T-helper 1 cell treated with Interleukin-12 subunit alpha and Interleukin-12 subunit beta and Interleukin-4 antibody, amounts not matched to agents 30 μg/mL and 1 μg/mL, for 36 hours (primary cell): ENCODE measurements around the gene RNF133.

Experiments
- H3K27ac Mint-ChIP-seq: one replicate; pipeline ENCODE4 v1.8.0; 2021; ENCODE audit warnings: mild to moderate bottlenecking, mixed read lengths
- H3K27me3 Mint-ChIP-seq: one replicate; pipeline ENCODE4 v1.8.0; 2021; ENCODE audit warnings: low read depth, mixed read lengths
- H3K36me3 Mint-ChIP-seq: one replicate; pipeline ENCODE4 v1.8.0; 2021; ENCODE audit warnings: low read depth, mixed read lengths
- H3K4me1 Mint-ChIP-seq: one replicate; pipeline ENCODE4 v1.8.0; 2021; ENCODE audit warnings: low read depth, mixed read lengths
- H3K4me3 Mint-ChIP-seq: one replicate; pipeline ENCODE4 v1.8.0; 2021; ENCODE audit warnings: mild to moderate bottlenecking, moderate library complexity, mixed read lengths
- H3K9me3 Mint-ChIP-seq: one replicate; pipeline ENCODE4 v1.8.0; 2021; ENCODE audit warnings: mixed read lengths

Gene RNF133, protein sequence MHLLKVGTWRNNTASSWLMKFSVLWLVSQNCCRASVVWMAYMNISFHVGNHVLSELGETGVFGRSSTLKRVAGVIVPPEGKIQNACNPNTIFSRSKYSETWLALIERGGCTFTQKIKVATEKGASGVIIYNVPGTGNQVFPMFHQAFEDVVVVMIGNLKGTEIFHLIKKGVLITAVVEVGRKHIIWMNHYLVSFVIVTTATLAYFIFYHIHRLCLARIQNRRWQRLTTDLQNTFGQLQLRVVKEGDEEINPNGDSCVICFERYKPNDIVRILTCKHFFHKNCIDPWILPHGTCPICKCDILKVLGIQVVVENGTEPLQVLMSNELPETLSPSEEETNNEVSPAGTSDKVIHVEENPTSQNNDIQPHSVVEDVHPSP

DNA sequence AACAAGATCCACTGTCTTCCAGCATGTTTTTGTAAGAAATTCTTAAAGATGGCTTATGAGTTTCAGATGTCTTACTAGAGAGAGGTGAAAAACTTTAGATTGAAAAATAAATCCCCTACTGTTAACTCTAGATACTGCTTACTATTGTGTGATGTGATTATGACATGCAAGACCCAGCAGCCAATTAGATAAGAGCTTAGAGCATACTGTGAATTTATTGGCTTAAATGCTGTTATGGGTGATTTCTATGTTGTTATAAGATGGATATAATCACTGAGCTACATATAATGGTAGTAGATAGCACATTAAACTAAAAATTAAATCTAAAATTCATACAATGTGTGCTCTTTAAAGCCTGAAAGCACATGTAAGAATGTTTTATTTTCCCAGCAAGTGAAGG lies at the start of gene RNF133:
Gene RNF133 (minus strand): TSS at position 101 of the 400 bp plus-strand sequence. CDS start 199 bp downstream, outside the sequence.
- Mint-ChIP-seq H3K9me3 (peaks cover 9% of the 10 kb centered on the region), H3K27me3 (no peaks in the 10 kb centered on the region), H3K36me3 (no peaks in the 10 kb centered on the region), H3K27ac (no peak within 1 kb of the TSS), H3K4me3 (no peak within 1 kb of the TSS), H3K4me1 (no peaks in the 10 kb centered on the region)

DNA sequence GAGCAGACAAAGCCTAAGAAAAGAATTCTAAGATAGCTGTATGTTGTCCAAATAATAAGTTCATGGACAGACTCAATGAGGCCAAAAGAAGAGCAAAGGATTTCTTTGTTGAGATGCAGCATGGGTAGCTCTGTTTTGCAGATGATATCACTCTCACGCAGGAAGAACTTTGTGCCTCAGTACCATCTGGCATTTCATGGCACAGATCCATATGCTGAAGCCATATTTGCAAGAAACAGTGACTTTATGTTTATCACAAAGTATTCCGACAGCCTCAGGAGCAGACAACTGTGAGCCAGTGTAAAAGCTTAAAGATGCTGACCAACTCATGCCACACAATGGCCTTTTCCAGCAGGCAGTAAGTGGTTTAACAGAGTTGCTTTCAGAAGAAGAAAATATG lies 49.3 kb upstream of the RNF133 start:
- H3K4me3 Mint-ChIP-seq = no peak overlapping the region
- H3K27ac Mint-ChIP-seq = no peak overlapping the region
- H3K9me3 Mint-ChIP-seq = peaks cover 3% of the 10 kb centered on the region

DNA sequence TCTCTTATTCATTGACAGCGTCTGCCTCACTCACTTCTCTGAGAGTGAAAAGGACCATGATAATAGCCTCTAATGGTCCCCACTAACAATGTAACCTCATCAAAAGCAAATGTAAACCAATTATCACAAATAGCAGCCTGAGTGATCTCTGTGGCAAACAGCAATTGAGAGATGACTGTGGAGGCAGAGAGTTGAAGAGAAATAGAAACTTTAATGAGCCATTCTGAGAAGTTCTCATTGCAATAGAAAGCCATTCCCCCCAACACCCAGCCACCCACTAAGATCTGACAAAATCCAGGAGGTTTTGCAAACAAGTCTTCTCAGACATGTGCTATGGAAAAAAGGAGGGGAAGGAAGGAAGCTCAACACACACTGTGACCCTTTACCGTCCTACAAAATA lies 48.0 kb upstream of the RNF133 start:
- H3K27ac Mint-ChIP-seq = no peak overlapping the region
- no peaks in the 10 kb centered on the region for H3K27me3 Mint-ChIP-seq
- H3K36me3 Mint-ChIP-seq = no peaks in the 10 kb centered on the region
- peaks cover 3% of the 10 kb centered on the region for H3K9me3 Mint-ChIP-seq
- H3K4me1 Mint-ChIP-seq = no peaks in the 10 kb centered on the region
- H3K4me3 Mint-ChIP-seq = no peak overlapping the region

More for the DNA sequence above, 49.3 kb upstream of the RNF133 start:
- Mint-ChIP-seq H3K36me3 (no peaks in the 10 kb centered on the region), H3K4me1 (no peaks in the 10 kb centered on the region), H3K27me3 (no peaks in the 10 kb centered on the region)

DNA sequence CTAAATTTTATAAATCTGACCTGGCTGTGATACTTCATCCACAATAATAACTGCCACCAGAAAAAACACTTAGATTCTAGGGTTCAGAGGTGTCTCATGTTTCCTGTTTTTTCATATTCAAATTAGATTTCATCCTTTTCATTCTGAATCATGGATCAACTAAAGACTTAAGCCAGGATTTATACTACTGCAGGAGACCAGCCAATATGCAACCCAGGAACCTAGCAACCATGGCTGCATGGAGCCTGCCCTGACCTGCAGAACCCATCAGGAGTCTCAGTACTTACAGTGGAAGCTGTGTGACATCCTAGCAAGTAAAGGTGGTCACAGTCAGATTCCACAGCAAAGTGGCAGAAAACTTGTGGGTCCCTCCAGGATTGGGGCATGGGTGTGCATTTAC lies 44.3 kb upstream of the RNF133 start:
- no peak overlapping the region for H3K27ac Mint-ChIP-seq
- no peaks in the 10 kb centered on the region for H3K27me3 Mint-ChIP-seq
- H3K36me3 Mint-ChIP-seq = no peaks in the 10 kb centered on the region
- peaks cover 3% of the 10 kb centered on the region for H3K9me3 Mint-ChIP-seq
- H3K4me3 Mint-ChIP-seq = no peak overlapping the region
- H3K4me1 Mint-ChIP-seq = no peaks in the 10 kb centered on the region

DNA sequence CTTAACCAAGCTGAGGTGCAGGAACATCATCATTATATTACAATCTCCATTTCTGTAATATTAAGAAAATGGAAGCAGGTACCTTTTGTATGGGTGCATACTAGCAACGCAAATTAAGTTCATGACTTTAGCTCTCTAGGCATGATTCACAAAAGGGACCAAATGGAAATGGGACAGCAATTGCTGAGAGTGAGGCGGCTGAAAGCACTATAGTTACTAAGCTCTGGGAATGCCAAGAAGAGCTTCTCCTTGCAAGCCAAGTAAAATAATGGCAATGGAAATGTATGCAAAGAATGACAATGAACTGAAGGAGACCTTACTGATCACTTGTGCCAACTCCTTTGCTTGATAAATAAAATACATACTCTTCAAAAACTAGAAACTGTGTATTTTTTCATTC lies 40.0 kb upstream of the RNF133 start:
- Mint-ChIP-seq H3K4me3 (no peak overlapping the region), H3K36me3 (no peaks in the 10 kb centered on the region), H3K9me3 (no peaks in the 10 kb centered on the region), H3K27ac (no peak overlapping the region), H3K27me3 (no peaks in the 10 kb centered on the region), H3K4me1 (no peaks in the 10 kb centered on the region)

DNA sequence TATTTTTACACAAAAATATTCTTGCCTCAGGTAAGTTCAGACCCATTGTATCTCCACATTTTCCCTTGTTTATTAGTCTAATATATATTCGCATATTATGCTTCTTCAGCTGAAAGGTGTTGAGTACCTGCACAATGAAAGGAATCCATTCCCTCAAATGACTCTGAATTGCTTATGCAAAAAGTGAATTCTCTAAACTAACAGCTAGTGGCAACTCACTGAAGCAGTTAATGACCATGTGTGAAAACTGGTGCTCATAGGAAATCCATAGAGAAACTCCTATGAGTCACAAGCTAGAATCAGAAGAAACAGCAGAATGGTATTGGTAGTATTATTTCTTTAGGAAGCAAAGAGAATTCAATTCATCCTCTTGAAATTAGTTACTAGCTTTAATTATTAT lies 37.3 kb upstream of the RNF133 start:
- H3K27ac Mint-ChIP-seq = no peak overlapping the region
- H3K36me3 Mint-ChIP-seq = no peaks in the 10 kb centered on the region
- H3K27me3 Mint-ChIP-seq = no peaks in the 10 kb centered on the region
- H3K9me3 Mint-ChIP-seq = no peaks in the 10 kb centered on the region
- H3K4me3 Mint-ChIP-seq = no peak overlapping the region
- no peaks in the 10 kb centered on the region for H3K4me1 Mint-ChIP-seq

DNA sequence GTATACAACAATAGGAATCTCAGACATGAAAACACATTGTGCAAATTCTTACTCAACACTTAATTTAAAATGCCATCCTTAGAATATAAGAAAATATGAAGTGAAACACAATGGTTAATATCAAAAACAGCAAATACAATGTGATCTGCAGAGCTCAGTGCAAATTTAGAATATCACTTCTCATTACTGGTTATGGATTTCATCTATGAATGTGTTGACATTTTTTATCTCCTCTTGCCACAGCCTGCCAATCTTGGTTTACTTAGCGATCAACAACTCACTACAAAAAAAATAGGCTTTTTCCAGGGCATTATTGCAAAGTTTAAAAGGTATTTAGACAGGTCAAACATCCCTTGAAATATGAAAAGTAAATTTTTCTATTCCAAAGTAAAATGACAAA lies 28.8 kb upstream of the RNF133 start:
- no peak overlapping the region for H3K27ac Mint-ChIP-seq
- H3K27me3 Mint-ChIP-seq = no peaks in the 10 kb centered on the region
- no peaks in the 10 kb centered on the region for H3K4me1 Mint-ChIP-seq
- H3K4me3 Mint-ChIP-seq = no peak overlapping the region
- no peaks in the 10 kb centered on the region for H3K9me3 Mint-ChIP-seq
- H3K36me3 Mint-ChIP-seq = no peaks in the 10 kb centered on the region

DNA sequence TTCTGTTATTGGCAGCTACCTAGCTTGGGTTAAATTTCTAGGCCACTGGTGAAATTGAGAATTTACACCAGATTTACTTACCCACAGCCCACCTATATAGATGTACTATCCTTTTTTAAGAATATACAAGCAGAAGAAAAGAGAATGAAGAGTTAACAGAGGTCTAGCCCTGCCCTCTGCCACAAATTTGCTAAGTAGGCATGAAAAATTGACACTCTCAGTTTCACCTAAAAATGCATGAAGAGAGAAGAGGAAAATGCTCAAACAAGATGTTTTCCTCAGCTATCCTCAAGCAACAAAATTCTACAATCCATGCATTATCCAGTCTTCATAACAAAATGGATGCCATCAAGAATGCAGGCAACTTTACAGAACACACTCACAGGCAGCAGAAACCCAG lies 28.4 kb upstream of the RNF133 start:
- H3K4me3 Mint-ChIP-seq = no peak overlapping the region
- no peaks in the 10 kb centered on the region for H3K4me1 Mint-ChIP-seq
- no peaks in the 10 kb centered on the region for H3K36me3 Mint-ChIP-seq
- H3K27ac Mint-ChIP-seq = no peak overlapping the region
- H3K27me3 Mint-ChIP-seq = no peaks in the 10 kb centered on the region
- no peaks in the 10 kb centered on the region for H3K9me3 Mint-ChIP-seq

DNA sequence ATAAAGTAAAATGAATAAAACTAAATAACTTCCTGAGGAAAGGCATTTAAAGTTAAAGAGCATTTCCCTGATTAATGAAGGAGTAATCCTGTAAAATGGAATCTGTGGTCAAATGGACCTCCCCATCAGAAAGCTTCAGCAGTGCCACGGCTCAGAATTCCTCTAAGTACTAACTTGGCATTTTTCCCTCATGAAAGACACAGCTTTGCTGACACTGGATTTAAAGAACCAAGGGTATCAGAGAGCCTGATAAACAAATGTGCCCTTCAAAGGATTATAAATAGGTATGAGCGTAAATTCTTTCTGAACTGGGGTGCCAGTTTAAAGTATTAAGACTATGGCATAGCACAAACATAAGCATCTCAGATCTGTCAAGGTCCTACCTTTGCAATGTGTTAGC lies 28.0 kb upstream of the RNF133 start:
- Mint-ChIP-seq H3K36me3 (no peaks in the 10 kb centered on the region), H3K27ac (no peak overlapping the region), H3K9me3 (no peaks in the 10 kb centered on the region)

DNA sequence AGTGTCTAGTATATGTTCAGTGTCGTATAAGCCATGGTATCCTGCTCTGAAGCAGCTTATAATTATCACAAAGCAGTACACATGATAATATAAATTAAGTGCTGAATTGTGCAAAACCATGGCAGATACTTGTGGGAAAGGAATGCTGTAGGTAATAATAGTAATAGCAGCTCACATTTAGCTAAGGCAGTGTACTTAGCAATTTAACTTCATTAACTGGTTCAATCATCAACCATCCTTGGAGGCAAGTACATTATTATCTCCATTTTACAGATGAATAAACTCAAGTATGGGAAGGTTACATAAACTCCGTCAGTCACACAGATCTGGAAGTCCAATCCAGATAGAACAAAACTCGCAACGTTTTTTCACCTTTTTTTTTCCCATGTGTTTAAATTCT lies 25.4 kb upstream of the RNF133 start:
- no peaks in the 10 kb centered on the region for H3K4me1 Mint-ChIP-seq
- H3K4me3 Mint-ChIP-seq = no peak overlapping the region
- peaks cover 5% of the 10 kb centered on the region for H3K9me3 Mint-ChIP-seq
- no peak overlapping the region for H3K27ac Mint-ChIP-seq
- H3K36me3 Mint-ChIP-seq = no peaks in the 10 kb centered on the region
- no peaks in the 10 kb centered on the region for H3K27me3 Mint-ChIP-seq

More for the DNA sequence above, 28.0 kb upstream of the RNF133 start:
- H3K4me3 Mint-ChIP-seq = no peak overlapping the region
- H3K4me1 Mint-ChIP-seq = no peaks in the 10 kb centered on the region
- H3K27me3 Mint-ChIP-seq = no peaks in the 10 kb centered on the region

DNA sequence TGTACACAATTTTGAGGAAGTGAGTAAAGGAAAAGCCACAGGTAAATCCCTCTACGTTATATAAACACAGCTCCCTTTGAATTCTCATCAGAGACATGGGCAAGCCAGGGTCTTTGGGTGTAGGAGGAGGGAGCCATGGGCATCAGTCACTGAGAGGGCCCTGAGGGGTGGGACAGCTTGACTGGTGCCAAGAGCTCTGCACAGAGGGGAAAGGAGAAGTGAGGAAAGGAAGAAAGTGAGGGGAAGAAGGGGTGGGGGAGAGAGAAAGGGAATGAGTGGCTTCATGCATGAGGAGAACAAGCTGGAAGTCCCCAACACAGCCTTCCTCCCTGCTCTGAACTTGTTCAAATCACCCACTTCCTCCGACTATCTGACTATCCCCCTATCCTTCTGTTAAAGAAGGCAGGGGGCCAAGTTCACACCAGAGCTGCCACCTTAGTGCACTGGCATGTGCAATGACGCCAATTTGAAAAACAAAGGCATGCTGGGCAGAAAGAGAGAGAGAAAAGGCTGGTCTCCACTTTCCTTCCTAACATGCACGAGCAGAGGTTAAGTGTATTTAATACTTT lies 20.2 kb upstream of the RNF133 start:
- no peak overlapping the region for H3K27ac Mint-ChIP-seq
- no peak overlapping the region for H3K4me3 Mint-ChIP-seq
- H3K9me3 Mint-ChIP-seq = peaks cover 5% of the 10 kb centered on the region
- H3K27me3 Mint-ChIP-seq = no peaks in the 10 kb centered on the region
- no peaks in the 10 kb centered on the region for H3K36me3 Mint-ChIP-seq
- H3K4me1 Mint-ChIP-seq = no peaks in the 10 kb centered on the region

DNA sequence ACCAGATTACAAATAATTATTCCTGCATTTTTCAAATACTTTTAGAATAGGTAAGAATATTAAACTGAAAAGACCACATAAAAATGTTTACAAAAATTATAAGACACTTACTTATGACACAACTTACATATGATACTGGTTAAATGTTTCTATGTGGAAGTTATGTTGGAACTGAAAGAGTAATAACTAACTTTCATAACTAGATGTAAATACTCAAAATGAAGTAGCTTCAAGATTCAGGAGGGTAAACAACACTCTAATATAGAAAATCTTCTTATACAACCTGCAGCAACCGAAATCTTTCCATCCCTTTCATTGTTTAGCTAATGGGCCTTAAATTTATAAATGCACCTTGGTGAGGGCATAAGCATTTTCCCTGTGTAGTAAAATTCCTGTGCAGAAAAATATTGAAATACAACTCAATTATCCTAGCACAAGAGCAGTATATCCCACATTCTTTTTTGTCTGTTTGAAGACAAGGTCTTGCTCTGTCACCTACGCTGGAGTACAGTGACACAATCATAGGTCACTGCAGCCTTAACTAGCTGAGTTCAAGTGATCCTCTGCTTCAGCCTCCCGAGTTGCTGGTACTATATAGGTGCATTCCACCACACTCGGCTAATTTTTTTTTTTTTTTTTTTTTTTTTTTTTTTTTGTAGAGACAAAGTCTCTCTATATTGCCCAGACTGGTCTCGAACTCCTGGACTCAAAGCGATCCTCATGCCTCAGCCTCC lies 18.6 kb upstream of the RNF133 start:
- H3K9me3 Mint-ChIP-seq = peaks cover 5% of the 10 kb centered on the region
- no peak overlapping the region for H3K27ac Mint-ChIP-seq
- H3K4me1 Mint-ChIP-seq = no peaks in the 10 kb centered on the region
- H3K27me3 Mint-ChIP-seq = no peaks in the 10 kb centered on the region
- H3K4me3 Mint-ChIP-seq = no peak overlapping the region
- H3K36me3 Mint-ChIP-seq = no peaks in the 10 kb centered on the region

DNA sequence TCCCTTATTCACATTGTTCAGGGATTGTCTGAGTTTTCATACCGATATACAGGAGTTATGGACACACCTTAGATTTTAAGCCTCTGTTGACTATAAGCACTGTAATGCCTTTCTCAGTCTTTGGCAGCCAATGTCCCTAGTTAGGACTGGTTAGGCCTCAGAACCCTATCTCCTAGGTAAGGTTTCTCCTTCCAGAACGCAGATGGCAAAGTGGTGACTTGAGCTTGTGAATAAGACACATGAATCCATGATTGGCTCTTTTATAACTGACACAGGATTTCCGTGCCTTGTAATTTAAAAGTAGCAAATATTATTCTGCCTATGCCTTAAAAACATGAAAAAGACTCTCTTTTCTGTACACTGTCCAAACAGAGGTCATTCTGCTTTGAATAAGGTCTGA lies 16.3 kb upstream of the RNF133 start:
- H3K9me3 Mint-ChIP-seq = no peaks in the 10 kb centered on the region
- no peaks in the 10 kb centered on the region for H3K27me3 Mint-ChIP-seq
- H3K36me3 Mint-ChIP-seq = no peaks in the 10 kb centered on the region
- no peaks in the 10 kb centered on the region for H3K4me1 Mint-ChIP-seq
- no peak overlapping the region for H3K27ac Mint-ChIP-seq
- H3K4me3 Mint-ChIP-seq = no peak overlapping the region

DNA sequence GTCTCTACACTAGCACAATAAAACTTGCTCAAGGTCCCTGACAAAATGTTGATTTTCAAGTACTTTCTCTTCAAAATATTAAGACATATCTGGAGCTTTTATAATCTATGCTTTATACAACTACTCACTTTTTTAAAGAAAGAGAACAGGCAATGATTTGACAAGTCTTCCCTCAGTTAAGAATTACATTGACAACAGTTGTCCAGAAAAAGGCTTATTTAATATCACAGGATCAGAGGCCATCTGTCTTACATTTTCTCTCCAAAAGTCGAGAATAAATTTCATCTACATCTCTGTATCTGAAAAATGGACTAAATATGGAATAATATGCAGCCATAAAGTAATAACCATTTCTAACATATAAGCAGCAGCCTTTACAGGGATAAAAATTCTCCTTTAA lies 12.0 kb upstream of the RNF133 start:
- no peaks in the 10 kb centered on the region for H3K9me3 Mint-ChIP-seq
- no peak overlapping the region for H3K27ac Mint-ChIP-seq
- no peaks in the 10 kb centered on the region for H3K36me3 Mint-ChIP-seq
- no peak overlapping the region for H3K4me3 Mint-ChIP-seq
- no peaks in the 10 kb centered on the region for H3K4me1 Mint-ChIP-seq
- no peaks in the 10 kb centered on the region for H3K27me3 Mint-ChIP-seq
